GM20000 (cell line): ENCODE data around the gene TTLL10.
A peak's percentile ranks its signal among the peaks of the same experiment; 100 is the strongest.

Experiments
- DNase-seq: peaks from one replicate; pipeline ENCODE4 v3.0.0; 2012; ENCODE audit warnings: low spot score
- TF ChIP-seq, protein P1 (sequence below): IDR thresholded peaks from 2 replicates; pipeline ENCODE4 v1.5.1; 2012; ENCODE audit warnings: mild to moderate bottlenecking, control low read depth; ENCODE audit errors: extremely low read depth, missing control alignments

The TTLL10 gene

DNA sequence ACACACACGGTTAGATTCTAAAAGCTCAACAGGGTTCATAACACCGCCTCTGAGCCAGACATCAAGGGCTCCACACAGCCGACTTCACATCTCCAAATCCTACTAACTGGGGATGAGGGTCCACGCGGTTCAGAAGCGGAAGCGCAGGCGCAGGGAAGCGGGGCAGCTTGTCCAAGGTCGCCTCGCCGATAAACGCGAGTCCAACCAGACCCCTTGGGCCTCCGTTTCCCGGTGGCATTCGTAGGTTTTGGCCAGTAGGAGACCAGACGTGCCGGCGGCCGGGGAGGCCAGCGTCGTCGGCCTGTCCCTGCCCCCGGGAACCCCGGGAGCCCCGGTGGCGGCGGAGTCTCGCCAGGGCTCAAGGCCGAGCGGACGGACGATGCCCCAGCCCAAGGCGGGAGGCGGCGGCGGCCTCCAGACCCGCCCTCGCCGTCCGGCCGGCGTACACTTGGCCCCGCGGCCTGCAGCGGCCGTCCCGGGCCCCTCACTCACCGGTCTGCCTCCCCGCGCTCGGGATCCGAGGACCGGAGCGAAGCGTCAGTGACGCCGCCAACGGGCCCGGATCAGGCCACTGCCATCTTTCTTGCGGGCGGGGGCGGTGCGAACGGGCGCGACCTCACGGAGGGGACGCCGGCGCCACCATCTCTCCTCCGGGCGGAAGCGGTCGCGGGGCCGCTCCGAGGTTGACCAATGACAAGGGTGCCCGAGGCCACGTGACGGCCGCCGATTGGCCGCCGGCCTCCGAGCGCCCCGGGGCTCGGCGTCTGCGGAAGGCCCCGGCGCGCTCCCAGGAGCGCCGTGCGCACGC is 57.9 kb downstream of the TTLL10 start, which contains the start of gene SDF4:
TSS of gene SDF4 (minus strand) at position 602 of the 808 bp plus-strand sequence. CDS start 3,229 bp downstream, outside the sequence.
- TF ChIP-seq, protein P1, sequence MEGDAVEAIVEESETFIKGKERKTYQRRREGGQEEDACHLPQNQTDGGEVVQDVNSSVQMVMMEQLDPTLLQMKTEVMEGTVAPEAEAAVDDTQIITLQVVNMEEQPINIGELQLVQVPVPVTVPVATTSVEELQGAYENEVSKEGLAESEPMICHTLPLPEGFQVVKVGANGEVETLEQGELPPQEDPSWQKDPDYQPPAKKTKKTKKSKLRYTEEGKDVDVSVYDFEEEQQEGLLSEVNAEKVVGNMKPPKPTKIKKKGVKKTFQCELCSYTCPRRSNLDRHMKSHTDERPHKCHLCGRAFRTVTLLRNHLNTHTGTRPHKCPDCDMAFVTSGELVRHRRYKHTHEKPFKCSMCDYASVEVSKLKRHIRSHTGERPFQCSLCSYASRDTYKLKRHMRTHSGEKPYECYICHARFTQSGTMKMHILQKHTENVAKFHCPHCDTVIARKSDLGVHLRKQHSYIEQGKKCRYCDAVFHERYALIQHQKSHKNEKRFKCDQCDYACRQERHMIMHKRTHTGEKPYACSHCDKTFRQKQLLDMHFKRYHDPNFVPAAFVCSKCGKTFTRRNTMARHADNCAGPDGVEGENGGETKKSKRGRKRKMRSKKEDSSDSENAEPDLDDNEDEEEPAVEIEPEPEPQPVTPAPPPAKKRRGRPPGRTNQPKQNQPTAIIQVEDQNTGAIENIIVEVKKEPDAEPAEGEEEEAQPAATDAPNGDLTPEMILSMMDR = no peak

GRCh38 chr1:1232208-1232795 is 58.6 kb downstream of the TTLL10 start, which contains the start of gene B3GALT6:
Gene B3GALT6 (plus strand): TSS chr1:1232237. CDS start chr1:1232279, 42 bp downstream.
- TF ChIP-seq, protein P1 = no peak
- DNase-seq = no peak

More for the DNA sequence above, 57.9 kb downstream of the TTLL10 start, which contains the start of gene SDF4:
- peak; percentile 100 for DNase-seq

DNA sequence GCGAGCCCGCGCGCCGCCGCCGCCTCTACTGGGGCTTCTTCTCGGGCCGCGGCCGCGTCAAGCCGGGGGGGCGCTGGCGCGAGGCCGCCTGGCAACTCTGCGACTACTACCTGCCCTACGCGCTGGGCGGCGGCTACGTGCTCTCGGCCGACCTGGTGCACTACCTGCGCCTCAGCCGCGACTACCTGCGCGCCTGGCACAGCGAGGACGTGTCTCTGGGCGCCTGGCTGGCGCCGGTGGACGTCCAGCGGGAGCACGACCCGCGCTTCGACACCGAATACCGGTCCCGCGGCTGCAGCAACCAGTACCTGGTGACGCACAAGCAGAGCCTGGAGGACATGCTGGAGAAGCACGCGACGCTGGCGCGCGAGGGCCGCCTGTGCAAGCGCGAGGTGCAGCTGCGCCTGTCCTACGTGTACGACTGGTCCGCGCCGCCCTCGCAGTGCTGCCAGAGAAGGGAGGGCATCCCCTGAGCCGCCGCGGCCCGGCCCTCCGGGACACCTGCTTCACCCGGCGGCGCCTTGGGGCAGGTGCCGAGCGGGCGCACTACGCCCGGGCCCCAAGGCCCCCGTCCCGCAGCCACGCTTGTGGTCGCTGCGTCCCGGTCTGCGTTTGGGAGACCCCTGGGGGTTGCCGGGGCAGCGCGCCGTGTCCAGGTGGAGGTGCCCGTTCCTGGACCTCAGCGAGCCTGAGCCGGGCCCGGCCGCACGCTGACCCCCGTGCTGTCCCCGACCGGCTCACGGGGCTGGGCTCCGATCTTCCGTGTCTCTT is 59.3 kb downstream of the TTLL10 start:
- no peak for DNase-seq
- TF ChIP-seq, protein P1 = no peak

GRCh38 chr1:1233567-1233892 is 59.9 kb downstream of the TTLL10 start:
- TF ChIP-seq, protein P1 = no peak
- no peak for DNase-seq

DNA sequence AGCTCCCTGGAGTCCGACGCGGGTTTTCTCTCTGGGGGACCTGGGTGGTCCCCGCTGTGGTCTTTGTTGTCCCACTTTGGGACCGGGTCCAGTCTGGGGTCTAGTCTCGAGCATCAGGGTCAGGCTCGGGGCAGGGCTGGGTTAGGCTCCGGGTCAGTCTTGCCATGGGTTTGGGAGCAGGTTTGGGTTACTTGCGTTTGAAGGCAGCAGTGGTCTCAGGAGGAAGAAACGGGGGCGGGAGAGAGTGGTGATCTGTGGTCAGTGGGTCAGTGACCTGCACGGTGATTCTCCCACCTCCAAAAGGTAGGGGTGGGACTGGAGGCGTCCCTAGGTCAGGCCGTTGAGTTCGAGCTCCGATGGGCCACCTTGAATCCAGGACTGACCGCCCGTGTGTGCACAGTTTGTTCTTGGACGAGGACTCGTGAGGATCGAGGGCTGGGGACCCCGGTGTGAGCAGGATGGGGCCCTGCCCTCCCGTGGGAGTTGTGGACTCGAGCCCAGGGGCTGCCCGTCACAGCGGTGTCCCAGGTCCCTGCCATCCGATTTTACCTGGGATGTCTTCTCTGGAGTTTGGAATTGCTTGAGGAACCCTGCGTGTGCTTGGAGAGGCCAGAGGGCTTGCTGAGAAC is 60.6 kb downstream of the TTLL10 start:
- TF ChIP-seq, protein P1 = no peak

DNA sequence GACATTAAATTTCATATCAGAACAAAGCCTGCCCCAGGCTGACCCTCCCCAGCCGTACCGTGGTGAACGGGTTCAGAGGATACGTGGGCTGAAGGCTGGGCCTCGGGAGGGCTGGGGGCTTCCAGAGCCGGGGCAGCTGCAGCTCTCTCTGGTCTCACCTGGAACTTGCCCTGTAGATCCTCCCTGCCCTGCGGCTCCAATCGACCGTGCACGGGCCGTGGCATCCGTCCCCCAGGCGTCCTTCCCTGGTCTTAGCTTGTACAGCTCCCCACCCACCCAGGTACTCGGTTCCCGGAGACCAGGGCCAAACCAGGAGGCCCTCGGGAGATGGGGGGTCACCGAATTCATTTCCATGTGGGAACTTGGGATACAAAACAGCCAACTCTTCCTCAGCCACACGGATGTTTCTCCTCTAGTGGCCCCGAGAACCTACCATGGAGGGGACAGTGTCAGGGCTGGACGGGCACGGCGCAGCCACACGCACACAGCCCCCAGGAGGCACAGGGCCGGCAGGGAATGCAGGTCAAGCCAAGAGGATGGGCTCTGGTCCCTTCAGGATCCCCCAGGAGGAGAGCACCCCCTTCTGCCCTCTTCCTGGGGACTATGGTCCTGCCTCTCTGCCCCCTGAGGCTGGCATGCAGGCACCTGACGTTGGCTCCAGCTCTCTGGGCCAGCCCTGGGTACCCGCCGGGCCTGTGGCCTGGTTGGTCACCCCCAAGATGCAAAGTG is 61.5 kb downstream of the TTLL10 start:
- DNase-seq = no peak
- TF ChIP-seq, protein P1 = no peak

More for the DNA sequence above, 60.6 kb downstream of the TTLL10 start:
- DNase-seq = no peak
